ENCODE data around the gene TNS1.

The TNS1 gene

DNA sequence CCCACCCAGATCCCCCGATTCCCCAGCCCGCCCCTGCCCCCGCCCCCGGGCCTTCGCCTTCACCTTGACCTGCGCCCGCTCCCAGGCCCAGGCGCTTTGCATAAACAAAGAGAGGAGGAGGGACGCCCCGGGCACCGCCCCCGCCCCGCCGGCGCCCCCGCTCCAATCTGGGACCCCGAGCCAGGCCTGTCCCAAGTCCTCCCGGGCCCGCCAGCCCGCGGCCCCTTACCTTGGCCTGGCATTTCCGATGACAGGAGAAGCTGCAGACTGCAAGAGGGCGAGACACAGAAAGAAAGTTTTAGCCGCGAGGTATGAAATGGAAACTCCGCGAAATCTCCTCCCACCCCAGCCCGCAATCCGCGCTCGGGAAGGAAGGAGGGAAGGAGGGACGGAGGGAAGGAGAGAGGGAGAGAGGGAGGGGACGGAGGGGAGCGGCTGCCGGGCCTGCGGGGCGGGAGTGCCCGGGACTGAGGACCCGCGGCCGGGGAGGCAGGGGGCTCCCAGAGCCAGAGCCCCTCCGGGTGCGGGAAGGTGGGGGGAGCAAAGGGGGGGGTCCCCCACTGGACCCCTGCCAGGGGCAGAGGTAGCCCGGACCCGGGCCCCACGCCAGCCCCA lies 24.2 kb downstream of the TNS1 start:
- TF ChIP-seq CTCF (IDR thresholded peaks at IDR 0.05; ENCODE audit: extremely low read depth, missing control alignments): no peak
- no peak for DNase-seq (ENCODE audit: low spot score)

- DNase-seq (ENCODE audit: low spot score): no peak
- no peak for TF ChIP-seq CTCF (IDR thresholded peaks at IDR 0.05; ENCODE audit: extremely low read depth, missing control alignments)
Observed at GRCh38 chr2:217977840-217978535, 24.8 kb downstream of the TNS1 start.

DNA sequence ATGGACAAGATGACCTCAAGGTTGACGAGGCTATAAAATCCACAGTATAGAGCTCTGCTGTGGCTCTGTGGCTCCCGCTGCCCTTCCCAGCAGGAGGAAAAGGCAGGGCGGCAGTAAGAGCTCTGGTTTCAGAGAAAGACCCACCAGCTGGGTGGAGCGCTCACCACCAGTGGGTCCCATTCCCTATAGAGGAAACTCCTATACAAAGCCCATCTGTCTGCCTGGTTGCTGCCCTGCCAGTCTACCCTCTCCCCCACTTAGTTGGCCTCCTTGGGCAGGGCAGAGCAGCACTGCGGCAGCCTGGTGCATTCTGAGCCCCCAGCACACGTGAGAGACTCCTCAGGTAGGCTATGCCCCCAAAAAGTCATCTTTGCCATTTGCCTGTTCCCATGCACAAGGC lies 26.5 kb downstream of the TNS1 start:
- no peak for TF ChIP-seq CTCF (IDR thresholded peaks at IDR 0.05; ENCODE audit: extremely low read depth, missing control alignments)
- no peak for DNase-seq (ENCODE audit: low spot score)

- no peak for DNase-seq (ENCODE audit: low spot score)
- no peak for TF ChIP-seq CTCF (IDR thresholded peaks at IDR 0.05; ENCODE audit: extremely low read depth, missing control alignments)
Observed at GRCh38 chr2:217975626-217976025, 27.2 kb downstream of the TNS1 start.

DNA sequence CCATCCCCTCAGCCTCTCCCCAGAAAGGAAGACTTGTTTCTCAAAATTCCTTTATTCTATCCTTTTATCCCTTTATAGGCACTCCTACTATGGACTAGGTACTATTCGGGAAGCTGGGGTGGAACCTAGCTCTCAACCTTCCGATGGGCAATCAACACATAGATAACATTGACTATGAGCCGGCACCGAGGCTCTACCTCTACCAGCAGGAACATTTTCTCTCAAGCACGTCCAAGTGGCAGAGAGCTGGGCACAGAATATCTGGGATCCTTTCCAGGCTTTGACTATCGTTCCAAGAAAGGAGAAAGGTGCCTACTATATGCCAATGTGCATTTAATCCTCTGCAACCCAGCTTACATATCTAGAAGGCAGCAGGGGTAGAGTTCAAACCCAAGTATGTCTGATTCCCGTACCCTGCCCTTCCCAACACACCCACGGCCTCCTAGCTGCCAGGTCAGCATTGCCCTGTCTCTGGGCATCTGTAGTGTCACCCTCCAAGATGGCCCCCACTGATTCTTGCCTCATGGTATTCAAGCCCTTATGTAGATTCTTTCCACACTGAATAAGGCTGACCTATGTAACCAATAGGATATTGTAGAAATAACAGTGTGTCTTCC lies 28.3 kb downstream of the TNS1 start:
- DNase-seq (ENCODE audit: low spot score): no peak
- TF ChIP-seq CTCF (IDR thresholded peaks at IDR 0.05; ENCODE audit: extremely low read depth, missing control alignments): no peak

DNA sequence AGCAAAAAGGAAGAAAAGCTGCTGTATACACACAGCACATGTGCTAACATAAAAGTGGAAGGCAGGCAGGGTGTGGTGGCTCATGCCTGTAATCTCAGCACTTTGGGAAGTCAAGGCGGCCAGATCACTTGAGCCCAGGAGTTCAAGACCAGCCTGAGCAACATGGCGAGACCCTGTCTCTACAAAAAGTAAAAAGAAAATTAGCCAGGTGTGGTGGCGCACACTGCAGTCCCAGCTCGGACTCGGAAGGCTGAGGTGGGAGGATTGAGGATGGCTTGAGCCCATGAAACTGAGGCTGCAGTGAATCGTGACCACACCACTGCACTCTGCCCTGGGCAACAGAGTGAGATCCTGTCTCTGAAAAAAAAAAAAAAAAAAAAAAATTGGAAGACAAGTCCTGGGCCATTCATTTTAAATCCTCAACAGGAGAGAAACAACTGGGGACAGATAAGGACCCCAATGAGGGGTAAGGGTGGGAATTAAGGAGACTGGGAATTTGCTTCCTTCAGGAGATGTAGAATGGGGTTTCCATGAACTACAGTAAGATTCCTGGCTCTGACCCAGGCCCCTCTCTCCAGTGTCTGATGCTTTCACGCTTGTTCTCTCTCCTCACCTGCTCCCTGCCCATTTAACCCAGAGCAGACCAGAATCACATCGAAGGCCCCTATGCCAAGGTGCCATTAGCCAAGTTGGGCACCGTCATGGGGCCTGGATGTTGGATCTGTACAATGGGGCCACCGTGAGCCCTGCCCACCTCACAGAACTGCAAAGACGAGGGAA lies 29.6 kb downstream of the TNS1 start:
- DNase-seq (ENCODE audit: low spot score): no peak
- TF ChIP-seq CTCF (IDR thresholded peaks at IDR 0.05; ENCODE audit: extremely low read depth, missing control alignments): no peak

GRCh38 chr2:217972490-217972889 lies 30.3 kb downstream of the TNS1 start:
- no peak for TF ChIP-seq CTCF (IDR thresholded peaks at IDR 0.05; ENCODE audit: extremely low read depth, missing control alignments)
- no peak for DNase-seq (ENCODE audit: low spot score)
